Activated naive CD4-positive, alpha-beta T cell treated with anti-CD3 and anti-CD28 coated beads, Interleukin-2, amount 50 U/mL, for 24 hours (primary cell): ENCODE data around the gene PODXL2.

Experiments used
- H3K27ac Mint-ChIP-seq: one replicate; pipeline ENCODE4 v1.8.0; 2021; ENCODE audit warnings: mild to moderate bottlenecking, mixed read lengths
- H3K27me3 Mint-ChIP-seq: one replicate; pipeline ENCODE4 v1.8.0; 2021; ENCODE audit warnings: mixed read lengths
- H3K36me3 Mint-ChIP-seq: one replicate; pipeline ENCODE4 v1.8.0; 2021; ENCODE audit warnings: mixed read lengths
- H3K4me1 Mint-ChIP-seq: one replicate; pipeline ENCODE4 v1.8.0; 2021; ENCODE audit warnings: mixed read lengths
- H3K4me3 Mint-ChIP-seq: one replicate; pipeline ENCODE4 v1.8.0; 2021; ENCODE audit warnings: mild to moderate bottlenecking, mixed read lengths
- H3K9me3 Mint-ChIP-seq: one replicate; pipeline ENCODE4 v1.8.0; 2021; ENCODE audit warnings: mixed read lengths

The PODXL2 gene

GRCh38 chr3:127707851-127708411 lies 78.9 kb downstream of the PODXL2 start:
- Mint-ChIP-seq H3K9me3 (no peaks in the 10 kb centered on the region), H3K36me3 (no peaks in the 10 kb centered on the region), H3K27me3 (no peaks in the 10 kb centered on the region), H3K4me3 (no peak overlapping the region), H3K4me1 (no peaks in the 10 kb centered on the region), H3K27ac (no peak overlapping the region)

GRCh38 chr3:127708837-127709236 lies 79.9 kb downstream of the PODXL2 start:
- Mint-ChIP-seq H3K27ac (no peak overlapping the region), H3K4me3 (no peak overlapping the region), H3K36me3 (no peaks in the 10 kb centered on the region), H3K9me3 (no peaks in the 10 kb centered on the region), H3K27me3 (no peaks in the 10 kb centered on the region), H3K4me1 (no peaks in the 10 kb centered on the region)

GRCh38 chr3:127709320-127710060 lies 80.5 kb downstream of the PODXL2 start:
- Mint-ChIP-seq H3K27ac (no peak overlapping the region), H3K4me3 (no peak overlapping the region), H3K27me3 (no peaks in the 10 kb centered on the region), H3K4me1 (no peaks in the 10 kb centered on the region), H3K9me3 (no peaks in the 10 kb centered on the region), H3K36me3 (no peaks in the 10 kb centered on the region)

GRCh38 chr3:127710155-127710941 lies 81.4 kb downstream of the PODXL2 start:
- Mint-ChIP-seq H3K27ac (no peak overlapping the region), H3K9me3 (no peaks in the 10 kb centered on the region), H3K27me3 (peaks cover under 1% of the 10 kb centered on the region), H3K36me3 (no peaks in the 10 kb centered on the region), H3K4me3 (no peak overlapping the region), H3K4me1 (no peaks in the 10 kb centered on the region)

- Mint-ChIP-seq H3K27ac (no peak overlapping the region), H3K27me3 (peaks cover 2% of the 10 kb centered on the region), H3K9me3 (no peaks in the 10 kb centered on the region), H3K36me3 (no peaks in the 10 kb centered on the region), H3K4me1 (no peaks in the 10 kb centered on the region), H3K4me3 (no peak overlapping the region)
Observed at GRCh38 chr3:127711021-127711695, 82.2 kb downstream of the PODXL2 start.

GRCh38 chr3:127711896-127712295 lies 82.9 kb downstream of the PODXL2 start:
- H3K4me1 Mint-ChIP-seq: no peaks in the 10 kb centered on the region
- no peak overlapping the region for H3K4me3 Mint-ChIP-seq
- H3K27ac Mint-ChIP-seq: no peak overlapping the region
- H3K36me3 Mint-ChIP-seq: no peaks in the 10 kb centered on the region
- no peaks in the 10 kb centered on the region for H3K9me3 Mint-ChIP-seq
- H3K27me3 Mint-ChIP-seq: peaks cover 2% of the 10 kb centered on the region

GRCh38 chr3:127712461-127712860 lies 83.5 kb downstream of the PODXL2 start:
- H3K36me3 Mint-ChIP-seq: no peaks in the 10 kb centered on the region
- H3K27ac Mint-ChIP-seq: no peak overlapping the region
- H3K4me3 Mint-ChIP-seq: no peak overlapping the region
- no peaks in the 10 kb centered on the region for H3K4me1 Mint-ChIP-seq
- peaks cover 2% of the 10 kb centered on the region for H3K27me3 Mint-ChIP-seq
- H3K9me3 Mint-ChIP-seq: no peaks in the 10 kb centered on the region

- no peak overlapping the region for H3K27ac Mint-ChIP-seq
- H3K4me1 Mint-ChIP-seq: no peaks in the 10 kb centered on the region
- no peaks in the 10 kb centered on the region for H3K9me3 Mint-ChIP-seq
Observed at GRCh38 chr3:127712881-127713771, 84.1 kb downstream of the PODXL2 start.

GRCh38 chr3:127714125-127714571 lies 85.2 kb downstream of the PODXL2 start:
- Mint-ChIP-seq H3K27ac (no peak overlapping the region), H3K27me3 (peaks cover 2% of the 10 kb centered on the region)

More at GRCh38 chr3:127712881-127713771, 84.1 kb downstream of the PODXL2 start:
- no peaks in the 10 kb centered on the region for H3K36me3 Mint-ChIP-seq
- H3K27me3 Mint-ChIP-seq: peaks cover 2% of the 10 kb centered on the region
- H3K4me3 Mint-ChIP-seq: no peak overlapping the region

GRCh38 chr3:127714866-127715265 lies 85.9 kb downstream of the PODXL2 start:
- peaks cover 2% of the 10 kb centered on the region for H3K27me3 Mint-ChIP-seq

More at GRCh38 chr3:127714125-127714571, 85.2 kb downstream of the PODXL2 start:
- Mint-ChIP-seq H3K9me3 (no peaks in the 10 kb centered on the region), H3K36me3 (no peaks in the 10 kb centered on the region), H3K4me3 (no peak overlapping the region), H3K4me1 (no peaks in the 10 kb centered on the region)

GRCh38 chr3:127715532-127715931 lies 86.5 kb downstream of the PODXL2 start:
- no peaks in the 10 kb centered on the region for H3K9me3 Mint-ChIP-seq
- H3K27ac Mint-ChIP-seq: no peak overlapping the region
- no peaks in the 10 kb centered on the region for H3K36me3 Mint-ChIP-seq
- H3K4me1 Mint-ChIP-seq: no peaks in the 10 kb centered on the region
- H3K4me3 Mint-ChIP-seq: no peak overlapping the region
- peaks cover 2% of the 10 kb centered on the region for H3K27me3 Mint-ChIP-seq

More at GRCh38 chr3:127714866-127715265, 85.9 kb downstream of the PODXL2 start:
- no peaks in the 10 kb centered on the region for H3K36me3 Mint-ChIP-seq
- H3K4me1 Mint-ChIP-seq: no peaks in the 10 kb centered on the region
- no peak overlapping the region for H3K27ac Mint-ChIP-seq
- H3K4me3 Mint-ChIP-seq: no peak overlapping the region
- no peaks in the 10 kb centered on the region for H3K9me3 Mint-ChIP-seq

GRCh38 chr3:127716384-127716783 lies 87.4 kb downstream of the PODXL2 start:
- Mint-ChIP-seq H3K27ac (no peak overlapping the region), H3K4me1 (no peaks in the 10 kb centered on the region), H3K9me3 (no peaks in the 10 kb centered on the region), H3K27me3 (peaks cover 2% of the 10 kb centered on the region), H3K36me3 (no peaks in the 10 kb centered on the region), H3K4me3 (no peak overlapping the region)

GRCh38 chr3:127717357-127718244 lies 88.6 kb downstream of the PODXL2 start:
- Mint-ChIP-seq H3K4me3 (no peak overlapping the region), H3K36me3 (no peaks in the 10 kb centered on the region), H3K27ac (no peak overlapping the region), H3K9me3 (no peaks in the 10 kb centered on the region), H3K27me3 (peaks cover 2% of the 10 kb centered on the region), H3K4me1 (no peaks in the 10 kb centered on the region)
